CD4-positive, alpha-beta T cell (primary cell): ENCODE data around the gene MCTP1. TPM values are rescaled to one million over a fixed set of nuclear protein-coding genes. Genes with fewer than 3 reads are reported as not detected.
"Not testable (repeated sequence)": the region's sequence is repeated elsewhere in the genome, so short reads cannot be mapped to it uniquely, and the experiment has no call there.

Experiments used
- ATAC-seq: fragments of 200-7000 bp; cut with Tn5 transposase; one replicate; pipeline ENCODE4 v1.10.0; 2022; ENCODE audit warnings: mild to moderate bottlenecking; ENCODE audit not compliant: poor library complexity
- CTCF ChIA-PET: fragments of 350-600 bp; sonication (Branson Sonifier 250); formaldehyde crosslinking; loops from one replicate; lab custom pipeline; 2021; ENCODE audit warnings: antibody characterized with exemption, inconsistent platforms; lab: Charles Lee
- POLR2A ChIA-PET: fragments of 350-600 bp; sonication (Branson Sonifier 250); formaldehyde crosslinking; loops from one replicate; lab custom pipeline; 2021; ENCODE audit warnings: antibody characterized with exemption, inconsistent platforms; lab: Charles Lee
- DNase-seq, 14 experiments: peaks; one replicate each; pipeline ENCODE4 v3.0.0-alpha.2; 2013 to 2020; ENCODE audit warnings: mixed read lengths in 2 of 14
- H3K27ac ChIP-seq, 2 donors: one replicate each; pipeline versions ENCODE4 v1.5.1 to v1.7.0; 2013; ENCODE audit warnings: low read length in 2 of 2, low read depth in 1 of 2, mild to moderate bottlenecking in 1 of 2
- H3K27me3 ChIP-seq, 2 experiments: 1 replicate in 1 of 2; 2 replicates in 1 of 2; pipeline versions ENCODE4 v1.6.1 to v1.7.0; 2013; ENCODE audit warnings: low read length in 2 of 2, control low read depth in 1 of 2, mild to moderate bottlenecking in 1 of 2, moderate library complexity in 1 of 2; ENCODE audit not compliant: insufficient read depth in 2 of 2, control insufficient read depth in 1 of 2
- H3K36me3 ChIP-seq: one replicate; pipeline ENCODE4 v1.6.1; 2013; ENCODE audit warnings: low read length, control low read depth; ENCODE audit not compliant: insufficient read depth
- H3K4me1 ChIP-seq: one replicate; pipeline ENCODE4 v1.6.1; 2013; ENCODE audit warnings: low read length, control low read depth; ENCODE audit not compliant: insufficient read depth
- H3K4me3 ChIP-seq: one replicate; pipeline ENCODE4 v1.5.1; 2013; ENCODE audit warnings: mild to moderate bottlenecking, low read length, moderate library complexity
- H3K9me3 ChIP-seq, 2 experiments: 1 replicate in 1 of 2; 2 replicates in 1 of 2; pipeline versions ENCODE4 v1.6.1 to v1.7.0; 2013; ENCODE audit warnings: low read length in 2 of 2, mild to moderate bottlenecking in 2 of 2, control low read depth in 1 of 2, moderate library complexity in 1 of 2; ENCODE audit not compliant: control insufficient read depth in 1 of 2, insufficient read depth in 1 of 2
- H3K27ac Mint-ChIP-seq: one replicate; pipeline ENCODE4 v1.8.0; 2020; ENCODE audit warnings: mixed read lengths
- H3K27me3 Mint-ChIP-seq: one replicate; pipeline ENCODE4 v1.8.0; 2021; ENCODE audit warnings: mixed read lengths
- H3K36me3 Mint-ChIP-seq: one replicate; pipeline ENCODE4 v1.8.0; 2021; ENCODE audit warnings: low read depth, mixed read lengths
- H3K4me1 Mint-ChIP-seq: one replicate; pipeline ENCODE4 v1.8.0; 2021; ENCODE audit warnings: low read depth, mixed read lengths
- H3K4me3 Mint-ChIP-seq: one replicate; pipeline ENCODE4 v1.8.0; 2020; ENCODE audit warnings: mild to moderate bottlenecking, mixed read lengths
- H3K9me3 Mint-ChIP-seq: one replicate; pipeline ENCODE4 v1.8.0; 2020; ENCODE audit warnings: mixed read lengths
- CTCF ChIP-seq: fragments of 200-600 bp; IDR thresholded peaks from one replicate; pipeline ENCODE4 v1.8.0; 2022; ENCODE audit warnings: antibody characterized with exemption, mild to moderate bottlenecking
- intact Hi-C, 2 experiments: fragments of 100-400 bp; cut with DNase I in 1 of 2; cut with micrococcal nuclease in 1 of 2; formaldehyde crosslinking; loops; one replicate each; pipeline versions ENCODE4 v1.15.1 to v1.9.0; 2023 to 2025; cut with DNase I, micrococcal nuclease
- total RNA-seq, 174 experiments: library from RNA in 2 of 174; stranded (reverse) in 2 of 174; gene quantifications; one replicate each; pipeline ENCODE4 v1.2.3 and lab custom pipeline; 2021 to 2026

MCTP1 gene
- total RNA-seq, 2 experiments from 2014 or later: 2.1 to 2.7 TPM

- Mint-ChIP-seq H3K27me3 (no peaks in the 10 kb centered on the region), H3K4me1 (no peaks in the 10 kb centered on the region), H3K9me3 (no peaks in the 10 kb centered on the region), H3K4me3 (no peak overlapping the region), H3K36me3 (no peaks in the 10 kb centered on the region), H3K27ac (no peak overlapping the region)
- Histone ChIP-seq H3K36me3 (no peaks in the 10 kb centered on the region), H3K4me3 (no peak overlapping the region), H3K4me1 (no peaks in the 10 kb centered on the region), H3K27me3 (no peaks in the 10 kb centered on the region), H3K27ac (no peak overlapping the region), H3K9me3 (no peaks in the 10 kb centered on the region)
- intact Hi-C loops: no loop called here
- ChIA-PET POLR2A (no interaction called here), CTCF (interaction anchor here (1.3 kb wide), 1 partner anchor 110 kb away, joined by 3 read pairs; no protein-coding TSS in a partner anchor)
- DNase-seq: no peak
- ATAC-seq: no peak
- no peak for TF ChIP-seq CTCF
Observed at GRCh38 chr5:94847726-94848125, 437.2 kb downstream of the MCTP1 start.

- ChIA-PET POLR2A (no interaction called here), CTCF (no interaction called here)
- no peak overlapping the region for H3K4me3 Mint-ChIP-seq
- Histone ChIP-seq H3K36me3 (no peaks in the 10 kb centered on the region), H3K4me1 (no peaks in the 10 kb centered on the region), H3K27me3 (no peaks in the 10 kb centered on the region), H3K9me3 (no peaks in the 10 kb centered on the region), H3K4me3 (no peak overlapping the region), H3K27ac (no peak overlapping the region)
- no peak overlapping the region for H3K27ac Mint-ChIP-seq
- no peaks in the 10 kb centered on the region for H3K27me3 Mint-ChIP-seq
- H3K9me3 Mint-ChIP-seq: no peaks in the 10 kb centered on the region
- H3K4me1 Mint-ChIP-seq: no peaks in the 10 kb centered on the region
- intact Hi-C loops: no loop called here
- DNase-seq (no peak), ATAC-seq (no peak)
- TF ChIP-seq CTCF: no peak
- H3K36me3 Mint-ChIP-seq: no peaks in the 10 kb centered on the region
Observed at GRCh38 chr5:94847019-94847418, 437.9 kb downstream of the MCTP1 start.

GRCh38 chr5:94845696-94846095 lies 439.2 kb downstream of the MCTP1 start:
- H3K36me3 Mint-ChIP-seq, H3K4me3 Mint-ChIP-seq, H3K27ac ChIP-seq, H3K9me3 Mint-ChIP-seq, H3K4me1 Mint-ChIP-seq, H3K9me3 ChIP-seq, H3K4me1 ChIP-seq, H3K4me3 ChIP-seq, DNase-seq, intact Hi-C loops, CTCF ChIA-PET, ATAC-seq, H3K27me3 Mint-ChIP-seq, H3K27ac Mint-ChIP-seq, POLR2A ChIA-PET, H3K36me3 ChIP-seq, H3K27me3 ChIP-seq: not testable (repeated sequence)

- no peaks in the 10 kb centered on the region for H3K9me3 Mint-ChIP-seq
- no peak overlapping the region for H3K4me3 ChIP-seq
- H3K4me3 Mint-ChIP-seq: no peak overlapping the region
- H3K4me1 ChIP-seq: no peaks in the 10 kb centered on the region
- H3K27me3 ChIP-seq: no peaks in the 10 kb centered on the region
- H3K36me3 ChIP-seq: no peaks in the 10 kb centered on the region
- intact Hi-C loops: no loop called here
- no peaks in the 10 kb centered on the region for H3K36me3 Mint-ChIP-seq
- DNase-seq (no peak), ATAC-seq (no peak)
- ChIA-PET CTCF (no interaction called here), POLR2A (no interaction called here)
- TF ChIP-seq CTCF: no peak
- no peak overlapping the region for H3K27ac ChIP-seq
- H3K9me3 ChIP-seq: no peaks in the 10 kb centered on the region
- H3K27ac Mint-ChIP-seq: no peak overlapping the region
- H3K4me1 Mint-ChIP-seq: no peaks in the 10 kb centered on the region
- H3K27me3 Mint-ChIP-seq: no peaks in the 10 kb centered on the region
Observed at GRCh38 chr5:94841598-94842322, 443.1 kb downstream of the MCTP1 start.
